Adrenal gland (tissue), 5 donors: ENCODE measurements around the gene DAB2IP.

Experiments
- CTCF ChIP-seq, 6 experiments: fragments of 450-650 bp in 4 of 6; fragments of 200-600 bp in 2 of 6; sonication (generic) in 1 of 6; IDR thresholded peaks; 1 replicate in 5 of 6; 2 replicates in 1 of 6; pipeline versions ENCODE4 v1.5.1 to v1.8.0; 2016 to 2021; ENCODE audit warnings: antibody characterized with exemption in 6 of 6, mild to moderate bottlenecking in 2 of 6, moderate library complexity in 1 of 6
- POLR2A ChIP-seq, 2 donors: fragments of 450-650 bp; IDR thresholded peaks; one replicate each; pipeline ENCODE4 v1.6.1; 2017; ENCODE audit warnings: antibody characterized with exemption in 2 of 2, mild to moderate bottlenecking in 2 of 2, moderate library complexity in 1 of 2
- donor health status: DM: no; HTN: no; CAD: no.

- TF ChIP-seq CTCF (IDR thresholded peaks at IDR 0.05) (no peak), POLR2A (IDR thresholded peaks at IDR 0.05) (no peak)
Measured at GRCh38 chr9:121808781-121809180, 157.3 kb downstream of the DAB2IP start.
